GM19467 (cell line): Measurements from ENCODE around the gene SLC17A6.
A peak's percentile ranks its signal among the peaks of the same experiment; 100 is the strongest.

ENCODE experiments used
- ATAC-seq: cut with Tn5 transposase; IDR thresholded peaks from one replicate; pipeline ENCODE4 v1.9.1; 2021; ENCODE audit warnings: mild to moderate bottlenecking, moderate library complexity; ENCODE audit not compliant: unreplicated experiment

Gene SLC17A6

DNA sequence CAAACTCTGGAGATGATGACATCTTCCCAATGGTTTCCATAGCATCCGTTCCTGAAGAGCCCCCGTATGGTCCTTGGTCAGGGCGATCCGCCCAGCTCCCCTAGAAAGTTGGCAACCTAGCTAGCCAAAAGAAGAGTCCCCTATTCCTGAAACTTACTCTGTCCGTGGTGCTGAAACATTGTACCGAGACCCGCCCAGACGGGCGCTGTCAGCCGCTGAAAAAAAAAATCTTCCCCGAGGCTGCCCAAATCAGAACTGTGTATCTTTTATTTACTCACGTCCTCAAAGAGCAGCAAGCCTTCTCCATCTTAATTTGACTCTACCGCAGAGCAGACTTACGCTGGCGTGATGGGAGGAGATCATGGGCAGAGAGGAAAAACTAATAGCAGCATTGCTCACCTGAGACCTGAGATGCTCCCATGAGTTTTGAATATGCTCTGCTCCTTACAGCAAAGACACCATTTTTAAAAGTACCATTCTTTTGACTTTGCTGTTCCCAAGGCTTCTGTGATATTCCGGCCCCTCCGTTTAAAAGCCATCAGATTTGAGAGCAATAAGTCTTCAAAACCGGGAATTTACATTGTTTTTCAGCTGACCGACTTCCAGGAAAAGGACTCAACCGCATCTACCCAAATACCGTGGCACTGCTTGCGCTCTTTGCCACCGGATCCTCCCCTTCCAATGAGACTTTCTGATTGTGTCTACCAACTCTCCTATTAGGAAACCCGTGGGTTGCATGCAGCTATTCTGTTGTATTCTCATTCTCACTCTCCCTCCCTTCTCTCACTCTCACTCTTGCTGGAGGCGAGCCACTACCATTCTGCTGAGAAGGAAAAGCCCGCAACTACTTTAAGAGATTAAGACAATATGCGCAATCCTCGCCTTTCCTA lies at the start of gene SLC17A6:
SLC17A6 (plus strand) TSS at position 786 of the 890 bp plus-strand sequence. CDS start 153 bp downstream, outside the sequence.
- ATAC-seq = peak; percentile 66

DNA sequence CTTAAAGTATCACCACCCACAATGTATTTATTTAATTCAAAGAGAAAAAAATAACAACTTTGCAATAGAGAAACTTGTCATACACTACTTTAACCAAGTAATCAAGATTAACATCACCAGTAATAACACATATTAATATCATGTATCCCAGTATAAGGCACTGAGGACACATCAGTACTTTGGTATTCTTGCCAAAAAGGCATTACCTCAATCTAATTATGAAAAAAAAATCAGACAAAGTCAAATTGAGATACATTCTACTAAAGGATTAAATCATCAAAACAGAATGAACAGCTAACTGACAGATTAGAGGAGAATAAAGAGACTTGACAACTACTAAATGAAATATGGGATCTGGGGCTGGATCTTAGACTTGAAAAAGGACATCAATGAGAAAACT lies 35.8 kb upstream of the SLC17A6 start:
- no peak for ATAC-seq

DNA sequence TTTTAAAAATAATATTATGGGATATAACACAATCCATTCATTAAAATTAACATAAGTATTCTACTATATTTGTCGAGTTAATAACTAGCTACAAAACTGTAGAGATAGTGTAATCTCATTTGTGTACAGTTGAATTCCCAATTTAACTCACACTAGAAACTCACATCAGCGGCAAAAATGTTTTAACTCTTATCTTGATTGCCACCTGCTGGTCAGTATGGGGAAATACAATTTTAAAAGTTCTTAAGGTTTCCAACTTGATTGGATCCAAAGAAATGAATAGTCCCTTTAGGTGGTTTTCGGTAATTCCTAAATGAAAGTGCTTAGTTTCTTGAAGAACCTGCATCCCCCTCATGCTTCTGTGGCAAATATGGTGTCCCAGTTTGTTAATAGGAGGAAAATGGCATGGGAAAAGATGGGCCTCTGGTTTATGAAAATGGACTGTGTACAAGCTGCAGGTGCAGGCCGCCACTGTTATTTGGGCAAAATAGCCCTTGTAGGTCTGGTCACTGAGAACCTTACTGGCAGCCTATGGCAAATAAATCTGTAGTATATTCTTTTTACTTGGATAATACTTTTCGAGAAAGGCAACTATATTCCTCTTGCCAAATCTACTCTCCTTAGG lies 33.7 kb upstream of the SLC17A6 start:
- ATAC-seq = peak; percentile 53

DNA sequence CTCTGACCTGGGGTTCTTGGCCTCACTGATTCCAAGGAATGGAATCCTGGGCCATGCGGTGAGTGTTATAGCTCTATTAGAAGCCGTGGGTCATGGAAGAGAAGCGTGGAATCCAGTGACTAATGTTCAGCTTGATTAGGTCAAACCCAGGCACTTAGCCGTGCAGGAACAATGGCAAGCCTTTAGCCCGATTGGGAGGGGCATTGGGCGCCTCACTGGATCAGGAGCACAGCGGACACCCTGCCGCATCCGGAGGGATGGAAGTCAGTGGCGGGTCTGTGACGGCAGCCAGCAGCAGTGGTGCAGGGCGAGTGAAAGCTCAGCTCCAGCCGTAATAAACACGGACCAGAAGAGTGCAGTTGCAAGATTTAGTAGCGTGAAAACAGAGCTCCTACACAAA lies 20.5 kb upstream of the SLC17A6 start:
- no peak for ATAC-seq

DNA sequence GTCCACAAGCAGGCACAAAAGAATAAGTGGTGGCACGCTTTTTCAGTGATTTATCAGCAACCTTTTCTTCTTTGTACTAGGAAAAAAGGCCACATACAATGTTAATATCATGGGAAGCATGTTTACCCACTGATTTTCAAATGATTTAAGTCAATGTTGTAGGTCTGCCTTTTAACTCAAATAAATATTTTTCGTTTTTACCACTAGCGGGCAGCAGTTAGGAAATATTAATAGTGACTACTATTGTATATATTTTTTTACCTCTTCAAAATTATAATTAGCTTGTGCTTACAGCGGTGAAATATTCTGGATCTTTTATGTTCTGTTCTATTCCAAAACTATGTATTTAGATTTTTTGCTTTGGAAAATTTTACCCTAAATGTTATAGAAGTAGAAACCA lies 6.4 kb upstream of the SLC17A6 start:
- no peak for ATAC-seq

DNA sequence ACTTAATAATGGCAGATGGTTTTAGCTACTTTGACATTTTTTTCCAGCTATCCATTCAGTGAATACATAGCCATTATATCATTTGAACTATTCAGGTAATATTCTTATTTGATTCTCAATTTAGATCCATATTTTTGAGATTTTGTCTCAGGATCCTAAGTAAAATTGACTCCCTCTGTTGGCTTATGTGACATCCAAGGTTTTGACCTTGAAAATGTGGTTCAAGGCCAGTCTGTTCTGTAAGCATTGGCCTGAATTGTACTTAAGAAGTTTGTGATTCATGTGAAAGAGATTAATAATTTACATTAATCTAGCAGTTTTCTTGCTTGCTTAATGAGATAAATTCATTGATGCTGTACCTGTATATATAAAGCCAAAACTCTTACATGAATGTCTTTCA lies 1.6 kb upstream of the SLC17A6 start:
- no peak for ATAC-seq

DNA sequence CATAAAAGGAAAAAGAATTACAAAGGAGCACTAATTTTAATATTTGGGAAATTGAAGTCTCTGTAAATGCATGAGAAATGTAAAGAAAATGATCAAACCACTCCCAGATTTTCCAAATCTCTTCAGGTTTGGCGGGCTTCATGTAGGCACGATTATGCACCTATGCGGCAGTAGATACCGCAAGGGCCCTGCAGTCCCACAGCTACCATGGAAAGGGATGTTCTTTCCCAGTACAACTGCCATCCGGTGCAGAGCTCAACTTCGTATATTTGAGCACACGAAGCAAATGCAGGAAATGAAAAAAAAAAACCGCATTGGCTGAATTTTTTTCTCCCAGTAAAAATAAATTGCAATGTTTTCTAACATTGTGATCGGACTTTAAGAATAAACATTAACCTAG lies 1.4 kb downstream of the SLC17A6 start:
- no peak for ATAC-seq

DNA sequence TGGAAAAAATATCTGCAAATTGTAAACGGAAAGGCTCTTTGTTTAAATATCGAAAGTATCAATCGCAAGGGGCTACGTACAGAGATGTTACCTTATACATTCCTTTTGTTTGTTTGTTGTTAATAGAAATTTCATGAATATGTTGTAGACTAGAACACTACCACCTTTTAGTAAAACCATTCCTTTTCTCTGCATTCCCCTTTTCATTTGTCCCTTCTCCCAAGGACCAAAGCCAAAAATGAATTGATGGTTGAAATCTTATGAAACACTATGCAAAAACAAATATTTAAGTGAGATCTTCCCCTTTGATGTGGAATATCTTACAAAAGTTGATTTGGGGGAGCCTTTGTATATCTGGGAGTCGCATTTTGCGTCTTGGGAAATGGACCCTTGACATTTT lies 2.1 kb downstream of the SLC17A6 start:
- no peak for ATAC-seq

DNA sequence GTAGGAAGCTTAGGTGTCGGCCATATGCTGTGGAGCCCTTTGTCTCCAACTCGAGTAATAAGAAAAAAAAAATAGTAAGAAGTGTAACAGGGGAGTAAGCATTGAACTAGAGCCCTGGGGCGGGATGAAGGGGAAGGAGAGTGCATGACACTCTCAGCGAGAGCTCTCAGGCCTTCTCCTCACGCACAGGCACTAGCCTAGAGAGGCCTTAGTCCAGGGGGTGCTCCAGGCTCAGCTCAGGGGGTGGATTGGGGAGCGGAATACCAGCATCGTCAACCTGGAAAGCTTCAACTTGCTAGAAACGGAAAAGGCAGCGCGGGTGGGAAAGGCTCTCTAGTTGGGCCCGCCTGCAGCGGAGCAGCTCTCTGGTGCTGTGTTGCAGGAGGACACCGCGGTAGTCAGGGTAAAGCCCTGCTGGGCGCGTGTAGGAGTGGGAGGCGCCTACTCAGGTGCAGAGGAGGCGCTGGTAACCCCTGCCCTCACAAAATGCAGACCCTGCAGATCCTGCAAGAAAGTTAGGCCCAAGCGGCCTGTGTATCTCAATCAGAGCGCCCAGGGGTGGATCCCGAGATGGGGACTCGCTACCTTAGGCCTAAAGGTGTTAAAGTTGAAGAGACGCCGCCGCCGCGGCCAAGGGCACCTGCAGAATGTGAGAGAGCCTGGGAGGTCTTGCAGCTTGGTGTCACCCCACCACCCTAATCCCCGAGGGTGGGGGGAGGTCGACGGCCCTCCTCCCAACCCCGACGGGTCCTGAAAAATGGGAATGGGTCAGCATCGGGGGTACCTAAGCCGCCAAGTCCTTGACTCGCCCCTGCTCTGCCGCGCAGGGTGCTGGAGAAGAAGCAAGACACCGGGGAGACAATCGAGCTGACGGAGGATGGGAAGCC lies 2.8 kb downstream of the SLC17A6 start:
- no peak for ATAC-seq

DNA sequence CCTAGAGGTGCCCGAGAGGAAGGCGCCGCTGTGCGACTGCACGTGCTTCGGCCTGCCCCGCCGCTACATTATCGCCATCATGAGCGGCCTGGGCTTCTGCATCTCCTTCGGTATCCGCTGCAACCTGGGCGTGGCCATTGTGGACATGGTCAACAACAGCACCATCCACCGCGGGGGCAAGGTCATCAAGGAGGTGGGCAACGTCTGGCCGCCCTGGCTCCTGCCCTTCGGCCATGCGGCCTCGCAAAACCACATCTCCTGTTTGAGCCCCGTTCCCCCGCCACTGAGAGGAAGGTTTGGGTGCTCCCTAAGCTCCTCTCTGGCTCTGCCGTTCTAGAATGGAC lies 3.4 kb downstream of the SLC17A6 start:
- no peak for ATAC-seq

DNA sequence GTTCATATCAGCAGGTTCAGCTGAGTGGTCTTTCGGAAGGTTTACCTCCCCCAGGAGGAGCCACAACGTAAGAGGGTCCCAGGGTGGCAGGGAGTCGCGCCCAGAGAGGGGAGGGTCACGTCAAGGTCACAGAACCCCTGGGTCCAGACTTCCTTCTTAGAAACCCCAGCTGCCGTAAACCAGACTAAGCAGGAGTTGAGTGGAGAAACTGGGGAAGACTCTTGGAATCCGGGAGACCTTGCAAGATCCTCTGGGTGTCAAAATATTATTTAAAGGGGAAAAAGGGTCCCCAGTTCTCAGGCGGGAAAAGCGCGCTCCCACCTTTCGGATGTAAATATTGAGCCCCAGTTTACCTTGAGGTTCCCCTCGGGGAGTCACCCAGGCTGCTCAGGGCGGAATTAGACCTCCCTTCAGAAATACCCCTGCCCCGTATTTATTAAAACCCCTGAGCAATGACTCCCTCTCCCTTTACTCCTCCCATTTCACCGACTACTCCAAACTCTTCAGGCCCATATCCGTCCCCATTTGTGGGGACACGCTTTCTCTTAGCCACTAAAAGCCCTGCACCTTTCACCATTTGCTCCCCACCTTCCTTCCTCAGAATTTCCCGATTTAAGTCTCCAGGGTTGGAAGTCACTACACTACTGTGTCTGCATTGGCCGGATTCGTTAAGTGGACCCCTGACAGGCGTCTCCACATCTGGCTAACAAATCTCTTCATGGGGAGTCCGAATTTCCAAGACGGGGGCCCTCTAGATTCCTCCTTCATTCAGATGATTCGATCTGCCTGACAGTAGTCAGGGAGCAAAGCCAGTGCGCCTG lies 4.2 kb downstream of the SLC17A6 start:
- no peak for ATAC-seq

DNA sequence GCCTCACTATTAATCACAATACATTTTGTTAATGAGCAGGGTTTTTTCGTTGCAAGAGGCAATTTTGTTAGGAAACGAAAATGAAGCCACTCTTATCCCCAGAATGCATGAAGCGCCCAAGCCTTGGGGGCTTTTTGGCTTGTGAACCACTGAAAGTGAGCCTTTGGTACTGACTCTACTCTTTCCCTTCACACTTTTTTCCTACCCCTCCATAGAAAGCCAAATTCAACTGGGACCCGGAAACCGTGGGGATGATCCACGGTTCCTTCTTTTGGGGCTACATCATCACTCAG lies 4.8 kb downstream of the SLC17A6 start:
- ATAC-seq = no peak

DNA sequence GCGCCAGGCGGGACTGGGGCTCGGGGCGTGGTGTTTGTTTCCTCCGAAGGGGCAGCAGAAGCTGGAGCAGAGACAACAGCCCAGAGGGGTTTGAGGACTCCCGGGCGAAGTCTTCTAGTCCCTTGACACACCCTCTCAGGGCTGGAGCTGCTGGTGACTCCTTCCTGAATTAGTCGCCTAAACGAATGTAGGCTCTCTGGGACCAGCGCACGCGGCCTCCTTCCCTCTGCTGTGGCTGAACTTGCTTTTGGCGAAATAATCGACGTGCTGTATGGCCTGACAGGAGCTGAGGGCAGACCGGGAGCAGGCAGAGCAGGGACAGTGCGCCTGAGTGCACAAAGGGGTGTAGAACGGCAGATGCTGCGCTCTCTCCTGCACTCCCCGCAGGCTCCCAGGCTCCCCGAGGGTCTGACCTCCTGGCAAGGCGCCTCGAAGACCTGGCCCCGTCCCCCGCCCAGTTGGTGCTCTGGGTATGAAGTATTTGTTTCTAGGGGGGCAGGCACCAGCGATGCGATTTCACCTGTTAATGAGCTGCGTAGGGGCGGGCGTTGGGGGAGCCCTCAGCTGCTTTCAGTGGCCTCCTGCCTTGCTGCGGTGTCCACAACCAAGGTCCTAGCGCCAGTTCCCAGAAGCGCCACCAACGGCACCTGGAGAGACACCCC lies 5.3 kb downstream of the SLC17A6 start:
- ATAC-seq = no peak

DNA sequence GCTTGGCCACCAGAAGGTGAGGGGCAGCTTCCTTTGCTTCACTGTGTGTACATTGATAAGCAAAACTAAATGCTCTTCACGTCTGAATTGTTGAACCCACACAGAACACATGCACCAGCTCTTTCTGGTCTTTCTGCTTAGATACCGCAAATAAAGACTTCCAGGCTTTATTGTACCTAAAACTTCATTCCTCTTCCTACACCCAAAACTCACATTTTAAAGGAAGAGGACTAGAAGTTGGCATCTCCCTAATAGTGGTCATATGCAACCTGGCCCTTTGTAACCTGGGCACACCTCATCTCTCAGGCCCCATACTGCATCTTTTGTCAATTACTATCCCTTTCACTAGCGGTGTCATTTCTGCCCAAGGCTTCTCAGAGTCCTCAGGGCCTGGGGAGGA lies 5.9 kb downstream of the SLC17A6 start:
- ATAC-seq = no peak

DNA sequence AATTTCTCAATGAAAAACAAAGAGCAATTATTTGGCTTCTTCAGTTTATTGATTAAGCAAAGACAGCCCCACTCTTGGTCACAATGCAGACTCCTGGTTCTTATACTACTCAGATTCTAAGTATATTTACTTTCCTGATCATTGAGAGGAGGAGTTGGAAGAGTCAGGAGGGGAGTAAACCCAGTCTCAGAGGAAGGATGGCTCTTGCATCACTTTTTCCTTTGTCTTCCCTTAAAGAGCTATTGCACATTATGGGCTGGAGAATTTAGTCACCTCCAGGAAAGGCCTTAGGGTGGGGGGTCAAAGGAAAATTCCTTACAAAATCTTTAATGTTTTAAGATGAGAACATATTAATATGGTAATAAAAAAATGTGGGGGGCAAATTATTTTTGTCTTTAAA lies 8.1 kb downstream of the SLC17A6 start:
- ATAC-seq = no peak

DNA sequence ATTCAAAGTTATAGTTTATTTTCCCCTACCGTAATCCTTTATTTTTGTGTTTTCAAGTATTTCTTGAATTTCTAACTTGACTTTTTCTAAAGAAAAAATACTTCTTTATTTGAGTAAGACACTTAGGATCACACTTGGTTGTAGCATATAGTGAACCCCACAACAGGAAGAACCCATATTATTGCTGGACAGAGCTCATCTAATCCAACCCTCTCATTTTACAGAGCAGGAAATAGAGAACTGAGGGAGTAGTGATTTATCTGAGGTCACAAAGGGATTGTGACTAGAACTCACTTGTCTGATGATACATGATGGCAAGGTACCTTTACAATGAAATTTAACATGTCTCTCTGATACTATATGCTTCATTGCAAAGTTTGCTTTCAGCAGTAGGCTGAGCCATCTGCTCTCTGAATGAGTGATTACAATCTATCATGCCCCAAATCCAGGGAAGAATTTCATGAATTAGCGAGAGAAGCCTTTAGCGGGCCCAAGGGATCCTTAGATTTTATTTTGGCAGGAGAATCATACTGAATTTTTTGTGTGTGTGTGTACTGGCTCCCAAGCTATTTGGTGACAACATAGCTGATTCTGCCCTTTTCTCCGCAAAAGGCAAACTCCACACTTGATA lies 9.8 kb downstream of the SLC17A6 start:
- ATAC-seq = no peak

DNA sequence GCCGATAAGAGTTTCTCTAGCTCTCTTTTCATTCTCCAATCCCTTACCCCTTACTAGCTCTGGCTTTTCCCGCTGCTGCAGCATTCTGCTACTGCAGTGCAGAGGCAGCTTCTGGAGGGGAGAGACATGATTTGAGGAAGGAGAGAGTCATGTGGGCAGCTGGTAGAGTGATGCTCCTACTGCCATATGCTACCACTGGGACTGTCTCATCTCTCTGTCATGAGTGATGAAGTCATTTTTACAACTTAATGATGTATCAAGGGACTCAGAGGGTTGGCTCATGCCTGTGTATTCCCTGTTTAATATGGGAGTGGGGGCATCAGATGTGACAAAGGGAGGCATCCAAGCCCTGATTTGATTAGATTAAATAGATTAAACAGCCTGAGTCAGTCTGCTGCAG lies 11.3 kb downstream of the SLC17A6 start:
- ATAC-seq = no peak

DNA sequence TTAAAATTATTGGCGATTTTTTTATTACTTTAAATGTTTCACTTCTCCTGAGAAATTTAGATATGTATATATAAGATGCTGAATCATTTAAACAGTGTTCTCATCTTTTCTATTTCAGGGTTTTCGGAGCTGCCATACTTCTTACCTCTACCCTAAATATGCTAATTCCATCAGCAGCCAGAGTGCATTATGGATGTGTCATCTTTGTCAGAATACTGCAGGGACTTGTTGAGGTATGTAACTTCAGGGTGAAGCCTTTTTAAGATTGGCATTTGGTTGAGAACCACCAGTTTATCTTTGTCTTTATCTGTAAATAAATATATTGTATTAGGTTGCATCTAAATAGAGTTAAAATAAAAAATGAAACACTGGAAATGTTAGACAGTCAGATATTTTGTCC lies 21.1 kb downstream of the SLC17A6 start:
- ATAC-seq = no peak

DNA sequence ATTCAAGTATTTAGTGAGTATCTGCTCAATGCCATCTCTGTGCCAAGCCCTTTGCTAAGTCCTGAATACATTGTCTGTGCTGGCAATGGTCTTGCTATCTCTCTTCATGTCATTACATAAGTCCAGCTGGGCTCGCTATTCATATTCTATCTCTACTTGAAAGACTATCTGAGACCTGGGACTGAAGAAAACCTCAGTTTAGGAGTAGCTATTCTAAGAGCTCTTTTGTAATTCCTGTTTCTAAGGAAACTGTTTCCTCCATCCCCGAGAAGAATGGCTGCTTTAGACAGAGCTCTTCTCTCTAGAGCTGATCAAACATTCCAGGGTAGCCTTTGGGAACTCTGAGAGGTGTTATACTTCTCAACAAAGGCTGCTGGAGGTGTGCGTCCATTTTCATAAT lies 33.0 kb downstream of the SLC17A6 start:
- no peak for ATAC-seq

DNA sequence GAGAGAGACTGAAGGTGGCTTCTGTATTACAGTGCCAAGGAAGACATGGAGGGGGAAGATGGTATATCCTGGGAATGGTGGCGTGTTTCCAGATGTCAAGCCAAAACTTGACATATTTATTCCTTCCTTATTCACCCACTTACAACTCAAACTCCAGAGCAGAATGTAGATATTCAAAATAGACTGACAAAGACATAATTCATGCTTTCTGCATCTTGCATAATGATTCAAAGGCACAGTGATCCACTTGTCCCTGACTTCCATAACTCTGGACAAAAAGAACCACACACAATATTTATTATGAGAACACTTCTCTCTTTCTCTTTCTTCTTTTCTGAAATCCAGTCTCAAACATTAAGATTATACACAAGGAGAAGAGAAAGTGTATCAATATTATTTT lies 48.9 kb downstream of the SLC17A6 start:
- ATAC-seq = no peak
